Liver (tissue), 3 donors: ENCODE data around the gene ABCC1.

Source experiments
- CTCF ChIP-seq: fragments of 150-350 bp; IDR thresholded peaks from 2 replicates; pipeline ENCODE4 v1.5.1; 2017; ENCODE audit warnings: improper control_type of control experiment, low read depth, low read length; ENCODE audit not compliant: missing input control
- GABPA ChIP-seq, 2 donors: IDR thresholded peaks in 1 of 2; conservative IDR thresholded peaks in 1 of 2; 2 replicates each; pipeline ENCODE4 v1.6.1; 2016; ENCODE audit warnings: antibody characterized with exemption in 2 of 2, mild to moderate bottlenecking in 1 of 2, moderate library complexity in 1 of 2
- HNF4G ChIP-seq: IDR thresholded peaks from 2 replicates; pipeline ENCODE4 v1.6.1; 2016; ENCODE audit warnings: antibody characterized with exemption
- JUND ChIP-seq, 2 donors: IDR thresholded peaks; 2 replicates each; pipeline ENCODE4 v1.6.1; 2016; ENCODE audit warnings: antibody characterized with exemption in 2 of 2
- MAX ChIP-seq: IDR thresholded peaks from 2 replicates; pipeline ENCODE4 v1.6.1; 2016; ENCODE audit warnings: antibody characterized with exemption
- NR2F2 ChIP-seq: IDR thresholded peaks from 2 replicates; pipeline ENCODE4 v1.6.1; 2016; ENCODE audit warnings: antibody characterized with exemption
- RAD21 ChIP-seq, 2 donors: IDR thresholded peaks; 2 replicates each; pipeline ENCODE4 v1.6.1; 2016; ENCODE audit warnings: antibody characterized with exemption in 2 of 2, mild to moderate bottlenecking in 2 of 2
- REST ChIP-seq: IDR thresholded peaks from 2 replicates; pipeline ENCODE4 v1.6.1; 2016; ENCODE audit warnings: antibody characterized with exemption, mild to moderate bottlenecking
- SP1 ChIP-seq: IDR thresholded peaks from 2 replicates; pipeline ENCODE4 v1.6.1; 2018; ENCODE audit warnings: antibody characterized with exemption, mild to moderate bottlenecking
- TAF1 ChIP-seq: conservative IDR thresholded peaks from 2 replicates; pipeline ENCODE4 v1.6.1; 2016; ENCODE audit warnings: antibody characterized with exemption, mild to moderate bottlenecking
- YY1 ChIP-seq: IDR thresholded peaks from 2 replicates; pipeline ENCODE4 v1.6.1; 2016; ENCODE audit warnings: antibody characterized with exemption, mild to moderate bottlenecking
- TF ChIP-seq, protein P1 (sequence below): IDR thresholded peaks from 2 replicates; pipeline ENCODE4 v1.6.1; 2016; ENCODE audit warnings: antibody characterized with exemption
- donor health status: healthy.
- donor health status: healthy.

DNA sequence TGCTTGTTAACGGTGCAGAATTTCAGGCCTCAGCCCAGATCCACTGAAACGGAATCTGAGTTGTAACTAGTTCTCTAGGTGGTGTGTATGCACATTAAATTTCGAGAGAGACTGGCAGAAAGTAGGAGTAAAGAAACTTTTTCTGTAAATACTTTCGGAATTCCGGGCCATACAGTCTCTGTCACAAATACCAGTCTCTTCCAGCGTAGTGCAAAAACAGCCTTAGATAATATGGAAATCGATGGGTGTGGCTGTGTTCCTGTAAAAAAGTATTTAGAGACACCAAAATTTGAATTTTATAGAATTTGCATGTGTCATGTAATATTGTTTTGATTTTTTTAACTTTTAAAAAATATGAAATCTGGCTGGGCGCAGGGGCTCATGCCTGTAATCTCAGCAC, 109.7 kb downstream of the ABCC1 start:
- TF ChIP-seq CTCF (no peak), REST (no peak), GABPA (IDR thresholded peaks at IDR 0.05 in 1 of 2, conservative IDR thresholded peaks at IDR 0.05 in 1 of 2) (no peak), SP1 (no peak), MAX (no peak), RAD21 (IDR thresholded peaks at IDR 0.05) (no peak), YY1 (no peak), HNF4G (no peak), TAF1 (no peak), JUND (IDR thresholded peaks at IDR 0.05) (no peak), NR2F2 (no peak)
- TF ChIP-seq, protein P1, sequence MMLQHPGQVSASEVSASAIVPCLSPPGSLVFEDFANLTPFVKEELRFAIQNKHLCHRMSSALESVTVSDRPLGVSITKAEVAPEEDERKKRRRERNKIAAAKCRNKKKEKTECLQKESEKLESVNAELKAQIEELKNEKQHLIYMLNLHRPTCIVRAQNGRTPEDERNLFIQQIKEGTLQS, result no peak
